A549 treated with RU486 at 1 μM for 4 hours (cell line): ENCODE data around the gene LIMS4. TPM values are rescaled to one million over a fixed set of nuclear protein-coding genes. Genes with fewer than 3 reads are reported as not detected.

ENCODE experiments used
- total RNA-seq: library from RNA; stranded (reverse); fragments of 200-300 nt; extraction: Qiagen RNA extraction; gene quantifications from 5 replicates; pipeline ENCODE4 v1.2.3, GENCODE V29; 2022; ENCODE audit warnings: low read depth

LIMS4 gene, protein sequence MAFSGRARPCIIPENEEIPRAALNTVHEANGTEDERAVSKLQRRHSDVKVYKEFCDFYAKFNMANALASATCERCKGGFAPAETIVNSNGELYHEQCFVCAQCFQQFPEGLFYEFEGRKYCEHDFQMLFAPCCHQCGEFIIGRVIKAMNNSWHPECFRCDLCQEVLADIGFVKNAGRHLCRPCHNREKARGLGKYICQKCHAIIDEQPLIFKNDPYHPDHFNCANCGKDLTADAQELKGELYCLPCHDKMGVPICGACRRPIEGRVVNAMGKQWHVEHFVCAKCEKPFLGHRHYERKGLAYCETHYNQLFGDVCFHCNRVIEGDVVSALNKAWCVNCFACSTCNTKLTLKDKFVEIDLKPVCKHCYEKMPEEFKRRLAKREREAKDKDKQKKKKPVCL
- total RNA-seq, result 0.37 to 1.1 TPM (median 0.56 TPM) in 5 replicates

DNA sequence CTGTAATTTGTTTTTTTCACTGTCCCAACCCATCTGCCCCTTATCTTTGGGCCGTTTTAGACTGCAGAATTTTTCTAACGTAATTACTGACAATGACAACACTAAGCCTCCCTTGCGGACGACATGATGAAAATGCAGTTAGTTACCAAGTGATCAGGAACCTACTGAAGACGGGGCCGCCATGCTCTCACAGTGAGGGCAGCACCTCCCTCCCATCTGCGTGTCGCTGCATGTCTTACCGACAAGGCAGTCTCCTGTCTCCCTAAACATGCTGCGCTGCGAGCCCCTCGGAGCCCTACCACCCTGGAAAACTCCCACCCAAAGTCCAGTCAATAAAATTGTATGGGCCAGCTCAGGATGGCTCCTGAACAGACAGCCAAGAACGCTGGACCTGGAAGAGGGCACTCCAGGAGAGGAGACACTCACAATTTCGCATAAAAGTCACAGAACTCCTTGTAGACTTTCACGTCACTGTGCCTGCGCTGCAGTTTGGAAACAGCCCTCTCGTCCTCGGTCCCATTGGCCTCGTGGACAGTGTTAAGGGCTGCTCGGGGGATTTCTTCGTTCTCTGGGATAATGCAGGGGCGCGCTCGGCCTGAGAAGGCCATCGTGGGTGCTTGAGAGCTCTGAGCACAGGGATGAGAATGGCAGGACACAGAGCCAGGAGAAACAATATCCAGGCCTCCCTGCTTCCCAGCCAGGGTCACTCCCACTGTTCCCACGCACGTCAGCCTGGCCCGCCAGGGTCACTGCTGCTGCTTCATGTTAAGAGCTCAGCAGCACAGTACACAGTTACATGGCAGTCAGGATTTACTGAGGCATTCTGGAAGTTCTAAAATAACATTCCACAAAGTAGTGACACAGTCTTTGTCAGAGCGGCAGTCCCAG is at the start of gene LIMS4:
LIMS4 (minus strand) TSS at position 646 of the 888 bp plus-strand sequence; CDS start at position 608, 38 bp downstream.

Other genes with a start within 250 kb of the LIMS4 start
- 5.3 to 12.2 TPM (median 9.9 TPM) in 5 replicates for gene RGPD6, start 104.4 kb upstream of the LIMS4 start, total RNA-seq
- gene BUB1, start 205.2 kb upstream of the LIMS4 start, total RNA-seq, result 32.4 to 48.9 TPM (median 45.5 TPM) in 5 replicates